Heart left ventricle (tissue), 16 donors: ENCODE results near the gene GRIK5. TPM values are rescaled to one million over a fixed set of nuclear protein-coding genes. Genes with fewer than 3 reads are reported as not detected.
A peak's percentile ranks its signal among the peaks of the same experiment; 100 is the strongest.

ENCODE experiments used
- ATAC-seq, 4 donors: fragments of 200-7000 bp; cut with Tn5 transposase; one replicate each; pipeline ENCODE4 v1.9.1; 2020 to 2022; ENCODE audit warnings: moderate library complexity in 4 of 4, mild to moderate bottlenecking in 3 of 4, moderate number of reproducible peaks in 1 of 4
- DNase-seq, 5 donors: peaks; one replicate each; pipeline ENCODE4 v3.0.0-alpha.2; 2020
- H3K27ac ChIP-seq, 12 donors: fragments of 200-600 bp; sonication (generic) in 4 of 12; one replicate each; pipeline versions ENCODE4 v1.5.0 to v1.8.0; 2016 to 2022; ENCODE audit warnings: mild to moderate bottlenecking in 2 of 12
- H3K27me3 ChIP-seq, 9 donors: fragments of 200-600 bp; sonication (generic) in 2 of 9; one replicate each; pipeline versions ENCODE4 v1.5.1 to v1.8.0; 2016 to 2022; ENCODE audit warnings: mild to moderate bottlenecking in 3 of 9
- H3K36me3 ChIP-seq, 9 donors: fragments of 200-600 bp; sonication (generic) in 2 of 9; one replicate each; pipeline versions ENCODE4 v1.5.0 to v1.8.0; 2018 to 2022; ENCODE audit warnings: mild to moderate bottlenecking in 2 of 9
- H3K4me1 ChIP-seq, 12 donors: fragments of 200-600 bp; sonication (generic) in 4 of 12; one replicate each; pipeline versions ENCODE4 v1.5.0 to v1.8.0; 2016 to 2022; ENCODE audit warnings: mild to moderate bottlenecking in 3 of 12
- H3K4me3 ChIP-seq, 12 donors: fragments of 200-600 bp; sonication (generic) in 4 of 12; one replicate each; pipeline versions ENCODE4 v1.5.0 to v1.8.0; 2017 to 2022; ENCODE audit warnings: mild to moderate bottlenecking in 9 of 12, moderate library complexity in 4 of 12
- H3K9me3 ChIP-seq, 12 donors: fragments of 200-600 bp; sonication (generic) in 4 of 12; one replicate each; pipeline versions ENCODE4 v1.5.0 to v1.8.0; 2016 to 2022; ENCODE audit warnings: mild to moderate bottlenecking in 1 of 12
- CTCF ChIP-seq, 12 donors: fragments of 200-600 bp; sonication (generic) in 4 of 12; IDR thresholded peaks; one replicate each; pipeline versions ENCODE4 v1.5.0 to v1.8.0; 2018 to 2022; ENCODE audit warnings: antibody characterized with exemption in 12 of 12, mild to moderate bottlenecking in 5 of 12
- POLR2A ChIP-seq, 2 donors: fragments of 450-650 bp; IDR thresholded peaks; one replicate each; pipeline ENCODE4 v1.6.1; 2017; ENCODE audit warnings: antibody characterized with exemption in 2 of 2, mild to moderate bottlenecking in 2 of 2, moderate library complexity in 2 of 2
- WGBS, 4 donors: extraction: QIAGEN DNeasy Blood & Tissue Kit in 2 of 4; methylation state at CpG; one replicate each; pipeline versions ENCODE4 v1.1.5 to v1.1.7; 2013 to 2018; 5-methylcytosine and 5-hydroxymethylcytosine counted together
- intact Hi-C, 10 donors: fragments of 100-400 bp; cut with DNase I; formaldehyde crosslinking; loops; one replicate each; pipeline versions ENCODE4 v1.11.1 to v1.14.2; 2022
- polyA plus RNA-seq, 2 donors: library from polyadenylated mRNA; stranded (reverse); fragments of 200-250 nt; gene quantifications; one replicate each; pipeline ENCODE4 v1.2.3, GENCODE V29; 2013
- total RNA-seq, 9 donors: library from RNA; depleted of rRNA in 2 of 9; stranded (reverse); fragments of >200 nt in 2 of 9; fragmentation: NEBNext Ultra II Directional in 3 of 9; extraction: Animal tissue kit (Norgen Biotek cat#: 25700) in 3 of 9; gene quantifications; one replicate each; pipeline versions ENCODE4 v1.1.0 to v1.2.4, GENCODE V29; 2016 to 2023
- donor health status: ischemic (EF 13 %, LVEDD 7.1; RV severe dilation, severe dysfunction).
- donor health status: healthy with polysubstance abuse.
- donor health status: DM: no; HTN: yes; CAD: no.
- donor health status: DM: no; HTN: no; CAD: no.
- donor health status: ischemic (EF 25% LVEDD 6.9; RV normal size, moderate dysfunction).
- donor health status: ischemic (EF 25% LVEDD 5.7; RV mildly dilated, moderate dysfunction).
- donor health status: healthy.
- donor health status: DM: yes; HTN: yes; CAD: no.
- donor health status: ischemic (EF 35%, LVEDD 5.7; RV mildly dilated, moderate dysfunction).
- donor health status: nonischemic (EF 11% LVEDD 7.7; RV severe dilation, severe dysfunction).
- donor health status: DM: yes; HTN: yes; CAD: no.
- donor health status: PGD.
- donor health status: ischemic (EF 29% LVEDD 5.4; RV normal size, mild dysfunction).
- donor health status: nonischemic (EF 23%, LVEDD 6.1; RV moderate dilation, normal function).

Gene GRIK5
- total and polyA plus RNA-seq, 11 donors, result 0.28 to 9.0 (median 2.5) TPM

- no peak for DNase-seq
- intact Hi-C loops, result loop anchor here in 3 of 10 donors (5.0 kb wide), 4 partner anchors 83 to 198 kb away; partner anchors contain the start of genes ARHGEF1 (in 1 of the 3), ATP1A3 (in 1 of the 3) and RABAC1 (in 1 of the 3)
- H3K36me3 ChIP-seq, result peaks cover 2 to 58% (median 41%) of the 10 kb centered on the region in 9 donors
Measured at GRCh38 chr19:42079886-42080763, 10.1 kb upstream of the GRIK5 start.

GRCh38 chr19:42079276-42079669 lies 9.3 kb upstream of the GRIK5 start:
- H3K4me3 ChIP-seq, result no peak overlapping the region
- no peak overlapping the region for H3K27ac ChIP-seq
- 85 to 92% (median 88%) methylated on average over 13 to 16 of the region's 16 CpGs for WGBS, 4 donors
- ATAC-seq (no peak), DNase-seq (no peak)
- H3K27me3 ChIP-seq, result no peaks in the 10 kb centered on the region
- peaks cover 2 to 56% (median 41%) of the 10 kb centered on the region in 9 donors for H3K36me3 ChIP-seq
- TF ChIP-seq CTCF (IDR thresholded peaks at IDR 0.05), result no peak
- no peak for TF ChIP-seq POLR2A (IDR thresholded peaks at IDR 0.05)
- intact Hi-C loops, result loop anchor here in 3 of 10 donors (5.0 kb wide), 4 partner anchors 82 to 197 kb away; partner anchors contain the start of genes ARHGEF1 (in 1 of the 3), ATP1A3 (in 1 of the 3) and RABAC1 (in 1 of the 3)
- peaks cover 0 to 27% (median 17%) of the 10 kb centered on the region in 12 donors for H3K4me1 ChIP-seq
- H3K9me3 ChIP-seq, result no peaks in the 10 kb centered on the region

More at GRCh38 chr19:42079886-42080763, 10.1 kb upstream of the GRIK5 start:
- ATAC-seq, result no peak
- no peak for TF ChIP-seq POLR2A (IDR thresholded peaks at IDR 0.05)
- H3K27me3 ChIP-seq, result no peaks in the 10 kb centered on the region
- peaks cover 0 to 22% (median 14%) of the 10 kb centered on the region in 12 donors for H3K4me1 ChIP-seq
- H3K9me3 ChIP-seq, result no peaks in the 10 kb centered on the region
- H3K4me3 ChIP-seq, result no peak overlapping the region
- no peak overlapping the region for H3K27ac ChIP-seq
- WGBS, 4 donors, result 94 to 98% (median 94%) methylated on average over 19 to 44 of the region's 44 CpGs

- H3K4me3 ChIP-seq, result no peak overlapping the region
- no peak for TF ChIP-seq POLR2A (IDR thresholded peaks at IDR 0.05)
- no peak for TF ChIP-seq CTCF (IDR thresholded peaks at IDR 0.05)
- H3K9me3 ChIP-seq, result no peaks in the 10 kb centered on the region
- no peak for ATAC-seq
- WGBS, 4 donors, result 62 to 86% (median 76%) methylated on average over 8 to 15 of the region's 15 CpGs
- intact Hi-C loops, result loop anchor here in 3 of 10 donors (5.0 kb wide), 4 partner anchors 81 to 196 kb away; partner anchors contain the start of genes ARHGEF1 (in 1 of the 3), ATP1A3 (in 1 of the 3) and RABAC1 (in 1 of the 3)
- no peaks in the 10 kb centered on the region for H3K27me3 ChIP-seq
- peaks cover 2 to 55% (median 41%) of the 10 kb centered on the region in 9 donors for H3K36me3 ChIP-seq
- no peak overlapping the region for H3K27ac ChIP-seq
- H3K4me1 ChIP-seq, result peaks cover 0 to 27% (median 17%) of the 10 kb centered on the region in 12 donors
- peak in 1 of 5 donors; percentile 50 for DNase-seq
Measured at GRCh38 chr19:42078538-42079275, 8.7 kb upstream of the GRIK5 start.

- H3K9me3 ChIP-seq, result no peaks in the 10 kb centered on the region
- ATAC-seq, result no peak
- H3K27me3 ChIP-seq, result no peaks in the 10 kb centered on the region
- 92 to 95% (median 94%) methylated on average over 1 of the region's 1 CpG for WGBS, 4 donors
- intact Hi-C loops, result loop anchor here in 3 of 10 donors (5.0 kb wide), 4 partner anchors 81 to 196 kb away; partner anchors contain the start of genes ARHGEF1 (in 1 of the 3), ATP1A3 (in 1 of the 3) and RABAC1 (in 1 of the 3)
- H3K27ac ChIP-seq, result no peak overlapping the region
- peaks cover 2 to 48% (median 41%) of the 10 kb centered on the region in 9 donors for H3K36me3 ChIP-seq
- no peak overlapping the region for H3K4me3 ChIP-seq
- H3K4me1 ChIP-seq, result peaks cover 0 to 27% (median 17%) of the 10 kb centered on the region in 12 donors
- DNase-seq, result peak in 1 of 5 donors; percentile 13
- TF ChIP-seq CTCF (IDR thresholded peaks at IDR 0.05) (no peak), POLR2A (IDR thresholded peaks at IDR 0.05) (no peak)
Measured at GRCh38 chr19:42078058-42078457, 8.1 kb upstream of the GRIK5 start.
